Measurements from ENCODE around the gene MYO9B.

MYO9B gene, protein sequence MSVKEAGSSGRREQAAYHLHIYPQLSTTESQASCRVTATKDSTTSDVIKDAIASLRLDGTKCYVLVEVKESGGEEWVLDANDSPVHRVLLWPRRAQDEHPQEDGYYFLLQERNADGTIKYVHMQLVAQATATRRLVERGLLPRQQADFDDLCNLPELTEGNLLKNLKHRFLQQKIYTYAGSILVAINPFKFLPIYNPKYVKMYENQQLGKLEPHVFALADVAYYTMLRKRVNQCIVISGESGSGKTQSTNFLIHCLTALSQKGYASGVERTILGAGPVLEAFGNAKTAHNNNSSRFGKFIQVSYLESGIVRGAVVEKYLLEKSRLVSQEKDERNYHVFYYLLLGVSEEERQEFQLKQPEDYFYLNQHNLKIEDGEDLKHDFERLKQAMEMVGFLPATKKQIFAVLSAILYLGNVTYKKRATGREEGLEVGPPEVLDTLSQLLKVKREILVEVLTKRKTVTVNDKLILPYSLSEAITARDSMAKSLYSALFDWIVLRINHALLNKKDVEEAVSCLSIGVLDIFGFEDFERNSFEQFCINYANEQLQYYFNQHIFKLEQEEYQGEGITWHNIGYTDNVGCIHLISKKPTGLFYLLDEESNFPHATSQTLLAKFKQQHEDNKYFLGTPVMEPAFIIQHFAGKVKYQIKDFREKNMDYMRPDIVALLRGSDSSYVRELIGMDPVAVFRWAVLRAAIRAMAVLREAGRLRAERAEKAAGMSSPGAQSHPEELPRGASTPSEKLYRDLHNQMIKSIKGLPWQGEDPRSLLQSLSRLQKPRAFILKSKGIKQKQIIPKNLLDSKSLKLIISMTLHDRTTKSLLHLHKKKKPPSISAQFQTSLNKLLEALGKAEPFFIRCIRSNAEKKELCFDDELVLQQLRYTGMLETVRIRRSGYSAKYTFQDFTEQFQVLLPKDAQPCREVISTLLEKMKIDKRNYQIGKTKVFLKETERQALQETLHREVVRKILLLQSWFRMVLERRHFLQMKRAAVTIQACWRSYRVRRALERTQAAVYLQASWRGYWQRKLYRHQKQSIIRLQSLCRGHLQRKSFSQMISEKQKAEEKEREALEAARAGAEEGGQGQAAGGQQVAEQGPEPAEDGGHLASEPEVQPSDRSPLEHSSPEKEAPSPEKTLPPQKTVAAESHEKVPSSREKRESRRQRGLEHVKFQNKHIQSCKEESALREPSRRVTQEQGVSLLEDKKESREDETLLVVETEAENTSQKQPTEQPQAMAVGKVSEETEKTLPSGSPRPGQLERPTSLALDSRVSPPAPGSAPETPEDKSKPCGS (N-terminal part only)

DNA sequence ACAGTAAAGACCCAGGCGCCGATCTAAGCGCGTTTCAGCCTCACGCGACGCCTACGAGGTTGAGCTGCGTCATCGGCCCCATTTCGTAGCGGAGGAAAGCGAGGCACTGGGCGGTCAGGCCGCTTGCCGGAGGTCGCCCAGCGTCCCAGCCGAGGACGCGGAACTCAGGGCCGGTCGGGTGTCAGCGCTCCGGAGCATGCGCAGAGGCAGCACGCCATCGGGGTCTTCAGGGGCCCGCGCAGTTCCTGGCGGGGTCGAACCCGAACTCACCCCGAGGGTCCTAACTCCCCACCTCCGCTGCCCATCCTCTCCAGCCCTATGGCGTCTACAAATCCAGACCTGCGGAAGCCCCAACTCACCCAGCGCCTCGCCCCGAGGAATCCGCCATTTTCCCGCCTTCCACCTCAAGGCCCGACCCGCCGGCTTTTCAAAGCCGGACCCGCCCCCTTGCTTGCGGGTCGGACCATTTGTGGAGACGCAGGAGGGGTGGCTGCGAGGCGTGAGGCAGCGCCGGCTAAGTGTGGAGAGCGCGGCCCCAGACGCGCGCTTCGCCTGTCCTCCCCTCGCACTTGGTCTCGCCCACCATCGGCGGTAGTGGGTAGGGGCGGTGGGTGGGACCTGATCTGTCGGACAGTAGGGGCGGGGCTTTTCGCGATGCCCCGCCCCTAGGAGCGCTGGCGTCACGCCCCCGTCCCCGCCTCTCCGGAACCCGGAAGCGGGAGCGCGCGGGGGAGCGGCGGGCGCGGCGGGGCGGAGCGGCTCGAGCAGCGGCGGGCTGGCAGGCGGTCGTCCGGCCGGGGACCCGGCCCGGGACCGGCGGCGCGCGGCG, at the start of gene MYO9B, which contains the start of gene HAUS8:
Gene MYO9B, plus strand, starts transcription at position 743 of the 829 bp plus-strand sequence. CDS start 25,941 bp downstream, outside the sequence.
Gene HAUS8, minus strand, starts transcription at position 418 of the 829 bp plus-strand sequence. Its CDS starts 30 bp downstream, at position 388.
- DNase-seq = peak; percentile 97

DNA sequence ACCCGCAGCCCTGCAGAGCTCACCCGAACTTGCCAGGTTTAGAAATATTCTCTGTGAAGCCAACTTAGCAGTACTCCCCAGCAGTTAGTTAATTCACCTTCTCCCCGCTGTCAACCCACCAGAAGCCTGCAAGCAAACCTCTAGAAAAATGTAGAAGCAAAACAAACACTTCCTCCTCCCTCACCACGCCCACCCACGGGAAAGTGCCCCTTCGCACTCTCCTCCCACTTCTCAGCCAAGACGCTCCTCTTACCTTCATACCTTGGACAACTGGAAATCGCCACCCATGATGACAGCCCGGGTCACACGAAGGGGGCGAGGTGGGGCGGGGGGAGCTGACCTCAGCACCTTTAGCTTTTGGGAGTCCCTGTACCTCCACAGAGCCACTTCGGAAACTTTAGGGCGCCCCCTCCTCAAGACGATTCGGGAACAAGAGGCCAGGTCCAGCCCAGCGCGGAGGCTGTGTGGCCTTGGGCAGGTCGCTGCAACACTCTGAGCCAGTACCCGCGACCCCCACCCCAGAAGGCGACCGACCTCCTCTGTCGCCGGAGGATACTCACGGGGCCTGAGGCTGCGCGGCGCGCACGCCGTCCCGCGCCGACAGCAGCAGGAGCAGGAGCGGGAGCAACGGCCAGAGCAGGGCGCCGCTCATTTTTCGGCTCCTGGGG, 49.5 kb upstream of the MYO9B start:
- DNase-seq = no peak

DNA sequence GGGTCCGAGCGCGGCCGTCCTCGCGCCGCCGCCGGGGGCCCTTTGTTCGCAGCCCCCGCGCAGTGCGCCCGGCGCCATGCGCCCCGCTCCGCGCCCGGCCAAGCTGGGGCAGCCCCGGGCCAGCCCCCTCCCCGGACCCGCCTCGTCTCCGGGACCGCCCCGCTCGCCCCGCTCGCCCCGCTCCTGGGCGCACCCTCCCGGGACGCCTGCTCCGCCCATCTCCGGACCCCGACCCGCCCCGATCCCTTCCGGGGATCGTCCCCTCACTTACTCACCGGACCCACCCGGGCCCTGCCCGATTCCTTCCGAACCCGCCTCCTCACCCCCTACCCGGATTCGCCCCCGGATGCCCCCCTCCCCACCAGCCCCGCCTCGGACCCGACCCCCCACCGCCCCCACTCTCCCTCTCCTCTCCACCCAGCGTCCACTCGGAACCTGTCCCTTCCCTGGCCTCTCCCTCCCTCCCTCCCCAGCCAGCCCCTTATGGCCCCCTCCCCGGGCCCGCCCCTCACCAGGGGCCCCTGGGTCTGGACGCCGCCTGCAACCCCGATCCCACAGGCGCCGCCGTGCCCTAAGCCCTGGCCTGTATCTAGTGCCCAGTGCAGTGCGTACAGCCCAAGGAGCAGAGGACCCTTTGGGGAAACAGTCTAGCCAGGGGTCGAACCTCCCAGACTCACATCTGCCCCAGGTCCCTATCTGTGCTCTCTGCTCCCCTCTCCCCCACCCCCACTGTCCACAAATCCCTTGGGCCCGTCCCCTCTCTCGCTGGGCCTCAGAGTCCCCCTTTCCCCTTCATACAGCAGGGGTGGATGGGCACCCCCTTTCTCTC, 48.7 kb upstream of the MYO9B start, which contains the start of gene CPAMD8:
Gene CPAMD8, minus strand, starts transcription at position 105 of the 829 bp plus-strand sequence. CDS start 168 bp downstream, outside the sequence.
- DNase-seq = no peak

DNA sequence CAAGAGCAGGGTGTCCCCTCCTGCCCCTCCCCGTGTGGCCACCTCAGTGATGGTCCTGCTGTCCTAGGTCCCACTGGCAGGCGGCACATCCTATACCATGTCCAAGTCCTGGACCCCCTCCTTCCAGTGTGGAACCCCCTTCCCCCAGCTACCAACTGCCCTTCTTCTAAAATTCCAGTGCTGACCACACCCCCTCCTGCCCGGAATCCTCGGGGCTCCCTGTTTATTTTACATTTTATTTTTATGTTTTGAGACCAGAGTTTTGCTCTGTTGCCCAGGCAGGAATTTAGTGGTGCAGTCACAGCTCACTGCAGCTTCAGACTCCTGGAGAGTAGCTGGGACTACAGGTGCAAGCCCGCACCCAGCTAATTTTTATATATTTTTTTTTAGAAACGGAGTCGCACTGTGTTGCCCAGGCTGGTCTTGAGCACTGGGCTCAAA, 48.0 kb upstream of the MYO9B start:
- DNase-seq = no peak

DNA sequence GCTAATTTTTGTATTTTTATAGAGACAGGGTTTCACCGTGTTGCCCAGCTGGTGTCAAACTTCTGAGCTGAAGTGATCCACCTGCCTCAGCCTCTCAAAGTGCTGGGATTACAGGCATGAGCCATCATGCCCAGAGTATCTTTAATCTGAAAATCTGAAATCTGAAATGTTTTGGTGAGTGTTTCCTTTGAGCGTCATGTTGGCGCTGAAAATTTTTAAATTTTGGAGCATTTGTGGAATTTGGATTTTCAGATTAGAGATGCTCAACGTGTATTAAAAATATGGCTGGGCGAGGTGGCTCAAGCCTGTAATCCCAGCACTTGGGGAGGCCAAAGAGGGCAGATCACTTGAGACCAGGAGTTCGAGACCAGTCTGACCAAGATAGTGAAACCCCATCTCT, 43.8 kb upstream of the MYO9B start:
- DNase-seq = no peak

DNA sequence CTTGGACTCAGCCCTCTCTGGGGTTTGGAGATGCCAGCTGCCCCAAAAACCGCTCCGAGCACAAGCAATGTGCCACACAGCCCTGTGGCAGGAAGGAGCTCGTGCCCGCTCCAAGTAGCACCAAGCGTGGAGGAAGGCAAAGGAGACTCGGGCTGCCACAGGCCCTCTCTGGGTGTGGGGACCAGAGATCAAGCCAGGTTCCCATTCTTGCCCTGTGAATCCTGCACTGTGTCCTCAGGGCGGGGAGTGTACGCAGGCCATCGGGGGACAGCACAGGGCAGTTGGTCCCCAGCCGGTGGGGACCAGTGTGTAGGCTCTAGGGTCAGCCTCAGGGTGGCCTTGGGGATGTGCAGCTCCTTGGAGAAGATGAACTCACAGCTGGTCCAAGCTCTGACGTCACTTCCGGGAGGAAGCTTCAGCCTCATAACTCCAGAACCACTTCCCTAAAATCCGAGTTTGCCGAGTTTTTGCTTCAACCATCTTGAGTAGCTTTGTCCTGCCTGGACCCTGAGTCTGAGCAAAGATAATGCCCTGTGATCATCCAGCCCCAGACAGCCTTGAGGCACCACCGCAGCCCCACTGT, 39.6 kb upstream of the MYO9B start:
- no peak for DNase-seq

DNA sequence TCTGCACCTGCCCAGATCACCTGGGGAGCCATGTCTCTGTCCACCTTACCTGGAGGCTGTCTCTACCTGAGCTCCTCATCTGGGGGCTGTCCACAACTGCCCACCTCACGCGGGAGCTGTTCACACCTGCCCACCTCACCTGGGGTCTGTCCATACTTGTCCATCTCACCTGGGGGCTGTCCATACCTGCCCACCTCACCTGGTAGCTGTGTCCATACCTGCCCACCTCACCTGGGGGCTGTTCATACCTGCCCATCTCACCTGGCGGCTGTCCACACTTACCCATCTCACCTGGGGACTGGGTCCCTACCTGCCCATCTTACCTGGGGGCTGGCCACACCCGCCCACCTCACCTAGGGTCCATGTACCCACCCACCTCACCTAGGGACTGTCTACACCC, 38.9 kb upstream of the MYO9B start:
- DNase-seq = no peak

DNA sequence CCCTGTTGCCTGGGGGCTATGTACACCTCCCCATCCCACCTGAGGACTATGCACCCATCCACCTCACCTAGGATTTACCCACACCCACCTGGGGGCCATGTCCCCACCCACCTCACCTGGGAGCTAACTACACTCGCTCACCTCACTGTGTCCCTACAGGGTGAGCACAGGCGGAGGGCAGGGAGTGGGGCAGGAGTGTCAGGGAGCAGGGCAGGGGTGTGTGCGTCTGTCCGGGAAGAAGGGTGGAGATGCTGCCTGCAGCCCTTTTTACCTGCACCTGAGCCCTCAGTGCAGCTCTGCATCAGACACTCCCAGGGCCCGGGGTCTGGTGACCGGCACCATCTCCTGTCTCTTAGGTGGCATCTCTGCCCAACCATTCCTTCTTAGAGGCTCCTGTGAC, 38.4 kb upstream of the MYO9B start:
- DNase-seq = no peak

DNA sequence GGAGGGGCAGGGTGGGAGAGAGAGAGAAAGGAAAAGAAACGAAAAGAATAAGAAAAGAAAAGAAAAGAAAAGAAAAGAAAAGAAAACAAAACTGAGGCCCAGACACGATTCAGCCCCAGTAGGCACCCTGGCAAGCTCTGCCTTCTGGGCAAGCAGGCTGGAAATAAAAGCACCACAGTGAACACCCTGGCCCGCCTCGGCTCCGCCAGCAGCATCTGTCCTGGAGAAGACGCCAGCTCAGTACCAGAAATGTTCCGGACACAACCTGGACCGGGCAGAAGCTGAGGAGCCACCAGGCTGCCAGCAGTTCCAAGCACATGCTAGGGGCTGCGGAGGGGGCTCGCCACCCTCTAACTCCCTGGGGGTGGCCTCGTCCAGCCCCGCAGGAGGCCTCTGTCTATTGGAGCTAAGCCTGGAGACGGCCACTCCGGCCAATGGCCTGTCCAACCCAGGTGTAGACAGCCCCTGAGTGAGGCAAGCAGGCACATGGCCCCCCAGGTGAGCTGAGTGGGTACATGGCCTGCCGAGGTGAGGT, 37.5 kb upstream of the MYO9B start:
- DNase-seq = no peak

DNA sequence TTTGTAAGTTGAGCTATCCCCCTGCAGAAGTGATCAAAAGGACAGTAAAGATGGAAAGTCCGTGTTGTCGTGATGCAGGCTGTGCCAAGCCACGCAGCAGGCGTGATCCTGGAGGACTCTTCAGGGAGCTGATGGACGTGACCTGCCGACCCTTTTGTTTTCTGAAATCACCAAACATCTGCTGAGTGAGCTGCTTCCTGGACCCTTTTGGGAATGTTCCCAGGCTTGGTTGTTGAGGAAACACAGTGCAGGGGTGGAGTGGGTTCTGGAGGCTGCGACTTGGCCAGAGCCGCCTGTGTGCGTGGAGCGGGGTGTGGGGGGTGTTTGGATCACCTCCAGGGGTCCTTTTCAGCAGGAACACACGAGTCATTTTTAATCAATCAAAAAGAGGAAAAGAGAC, 33.6 kb upstream of the MYO9B start:
- no peak for DNase-seq

DNA sequence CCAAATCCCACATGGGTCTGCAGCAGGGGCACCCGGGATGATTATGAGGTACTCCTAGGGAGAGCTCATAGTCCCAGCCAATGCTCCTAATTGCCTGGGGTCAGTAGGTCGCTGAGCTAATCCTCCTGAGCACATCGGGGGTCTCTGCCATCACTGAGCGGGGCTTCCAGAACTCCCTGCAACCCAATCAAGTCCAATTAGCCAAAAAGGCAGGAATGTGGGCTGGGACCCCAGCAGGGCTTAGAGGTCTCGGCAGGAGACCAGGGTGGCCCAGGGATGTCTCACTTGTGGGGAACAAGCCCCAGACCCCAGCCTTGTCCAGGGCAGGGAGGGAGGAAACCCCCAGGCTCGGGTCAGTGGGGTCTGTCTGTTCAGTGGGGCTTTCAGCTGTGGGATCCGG, 31.8 kb upstream of the MYO9B start:
- DNase-seq = no peak

DNA sequence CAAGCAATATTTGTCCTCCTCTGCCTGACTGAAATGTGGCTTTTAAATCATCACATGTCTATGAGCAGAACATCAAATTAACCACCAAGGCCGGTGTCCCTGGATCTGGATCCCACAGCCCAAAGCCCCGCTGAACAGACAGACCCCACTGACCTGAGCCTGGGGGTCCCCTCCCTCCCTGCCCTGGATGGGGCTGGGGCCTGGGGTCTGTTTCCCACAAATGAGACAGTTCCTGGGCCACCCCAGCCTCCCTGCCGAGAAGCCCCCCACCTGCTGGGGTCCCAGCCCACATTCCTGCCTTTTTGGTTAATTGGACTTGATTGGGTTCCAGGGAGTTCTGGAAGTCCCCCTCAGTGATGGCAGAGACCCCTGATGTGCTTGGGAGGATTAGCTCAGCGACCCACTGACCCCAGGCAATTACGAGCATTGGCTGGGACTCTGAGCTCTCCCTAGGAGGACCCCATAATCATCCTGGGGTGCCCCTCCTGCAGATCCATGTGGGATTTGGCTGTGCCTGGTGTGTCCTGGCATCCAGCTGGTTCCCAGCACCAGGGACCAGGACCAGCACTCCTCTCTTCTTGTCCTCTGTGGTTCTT, 29.6 kb upstream of the MYO9B start:
- no peak for DNase-seq

DNA sequence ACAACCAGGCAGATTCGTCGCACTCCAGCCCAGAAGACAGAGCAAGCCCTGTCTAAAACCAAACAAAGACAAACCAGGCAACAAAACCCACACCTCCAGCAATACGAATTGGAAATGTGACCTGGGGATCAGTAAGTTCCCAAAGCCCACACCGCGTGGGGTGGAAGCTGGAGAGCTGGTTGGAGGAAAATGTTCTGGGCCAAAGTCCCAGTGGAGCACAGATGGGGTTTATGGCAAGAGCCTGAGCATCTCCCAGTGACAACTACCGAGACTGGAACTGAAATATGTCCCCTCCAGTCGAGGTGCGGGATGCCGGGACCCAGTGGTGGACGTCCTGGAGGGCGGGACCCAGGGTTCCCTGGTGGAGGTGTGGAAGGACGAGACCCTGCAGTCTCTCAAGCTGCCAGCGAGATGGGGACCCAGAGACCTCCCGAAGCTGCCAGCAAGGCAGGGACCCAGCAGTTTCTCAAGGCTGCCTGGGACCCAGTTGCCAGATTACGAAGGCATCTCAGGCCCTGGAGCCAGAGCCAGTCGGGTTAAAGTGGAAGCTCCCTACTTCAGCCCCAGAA, 26.6 kb upstream of the MYO9B start:
- DNase-seq = no peak

DNA sequence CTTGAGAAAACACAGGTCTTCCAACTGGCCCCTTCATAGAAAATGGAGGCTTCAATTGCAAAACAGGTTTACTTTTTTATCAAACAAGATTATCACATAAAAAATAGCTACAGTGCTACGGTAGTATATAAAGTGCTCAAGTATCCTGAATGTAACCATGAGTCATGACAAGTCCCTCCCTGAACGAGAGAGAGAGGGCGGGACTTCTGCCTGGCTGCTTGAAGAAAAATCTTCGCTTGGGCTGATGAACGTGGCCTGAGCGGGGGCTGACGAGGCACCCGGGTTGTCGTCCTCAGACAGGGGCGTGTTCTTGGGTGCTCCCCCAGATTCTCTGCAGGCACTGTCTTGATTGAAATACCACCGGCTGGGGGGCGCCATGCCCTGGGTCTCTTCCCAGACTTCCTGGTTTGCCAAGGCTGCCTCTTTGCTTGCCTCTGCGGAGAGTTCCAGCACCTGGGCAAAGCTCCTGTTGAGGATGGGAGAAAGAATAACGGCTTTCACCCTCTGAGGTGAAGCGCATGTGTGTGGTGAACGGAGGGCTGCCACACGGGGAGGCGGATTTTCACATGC, 25.8 kb upstream of the MYO9B start:
- DNase-seq = no peak

DNA sequence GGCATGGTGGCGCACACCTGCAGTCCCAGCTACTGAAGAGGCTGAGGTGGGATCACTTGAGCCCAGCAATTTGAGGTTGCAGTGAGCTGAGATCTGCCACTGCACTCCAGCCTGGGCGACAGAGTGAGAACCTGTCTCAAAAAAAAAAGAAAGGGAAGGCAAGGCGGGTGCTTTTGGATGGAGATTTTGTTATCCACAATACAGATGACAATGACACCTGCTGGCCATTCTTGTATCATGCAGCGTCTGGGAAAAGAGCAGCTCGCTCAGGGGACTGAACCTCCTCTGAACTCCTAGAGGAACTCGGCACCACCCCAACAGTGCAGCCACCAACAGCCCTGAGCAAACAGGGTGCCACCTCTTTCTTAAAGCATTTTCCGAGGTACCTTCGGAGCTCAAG, 23.1 kb upstream of the MYO9B start:
- peak; percentile 9 for DNase-seq

DNA sequence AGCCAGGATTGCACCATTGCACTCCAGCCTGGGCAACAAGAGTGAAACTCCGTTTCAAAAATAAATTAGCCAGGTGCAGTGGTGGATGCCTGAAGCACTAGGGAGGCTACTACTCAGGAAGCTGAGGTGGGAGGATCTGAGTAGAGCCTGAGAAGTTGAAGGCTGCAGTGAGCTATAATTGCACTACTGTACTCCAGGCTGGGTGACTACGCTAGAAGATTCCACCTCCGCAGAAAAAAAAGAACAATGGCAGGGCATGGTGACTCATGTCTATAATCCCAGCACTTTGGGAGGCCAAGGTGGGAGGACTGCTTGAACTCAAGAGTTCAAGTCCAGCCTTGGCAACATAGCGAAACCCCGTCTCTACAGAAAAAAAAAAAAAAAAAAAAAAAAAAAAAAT, 20.8 kb upstream of the MYO9B start:
- DNase-seq = no peak

DNA sequence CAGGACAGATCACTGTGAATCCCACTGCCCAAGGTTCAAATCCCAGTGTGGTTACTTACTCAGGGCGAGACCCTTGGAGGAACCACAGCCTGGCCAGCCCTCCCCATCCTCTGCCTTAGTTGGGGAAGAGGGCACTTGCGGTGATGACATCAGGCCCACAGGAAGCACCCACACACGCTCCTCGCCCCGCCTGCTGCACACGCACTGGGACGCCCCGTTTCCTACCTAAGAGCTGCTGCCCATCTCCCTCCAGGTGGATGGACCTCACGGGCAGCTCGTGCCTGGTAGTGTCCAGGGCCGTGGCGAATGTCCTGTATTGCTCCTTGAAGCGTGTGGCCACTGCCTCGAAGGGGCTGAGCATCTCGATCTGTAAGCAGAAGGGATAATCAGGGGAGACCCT, 19.9 kb upstream of the MYO9B start:
- DNase-seq = no peak

DNA sequence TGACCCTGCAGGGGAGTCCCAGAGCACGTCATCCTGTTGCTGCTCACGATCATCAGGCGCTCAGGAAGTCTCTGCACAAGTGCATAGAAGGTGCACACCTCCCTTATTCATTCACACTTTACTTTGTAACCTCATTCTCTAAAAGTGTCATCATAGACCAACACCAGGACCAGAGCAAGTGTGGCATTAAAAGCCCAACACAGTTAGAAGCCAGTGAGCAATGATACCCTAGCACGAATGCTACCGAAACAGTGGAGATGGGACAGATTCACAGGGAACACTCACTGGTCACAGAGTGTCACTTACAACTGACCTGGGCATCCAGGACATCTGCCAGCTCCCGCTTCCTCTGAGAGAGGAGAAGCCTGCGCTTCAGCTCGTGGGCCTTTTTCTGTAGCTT, 17.3 kb upstream of the MYO9B start:
- no peak for DNase-seq

DNA sequence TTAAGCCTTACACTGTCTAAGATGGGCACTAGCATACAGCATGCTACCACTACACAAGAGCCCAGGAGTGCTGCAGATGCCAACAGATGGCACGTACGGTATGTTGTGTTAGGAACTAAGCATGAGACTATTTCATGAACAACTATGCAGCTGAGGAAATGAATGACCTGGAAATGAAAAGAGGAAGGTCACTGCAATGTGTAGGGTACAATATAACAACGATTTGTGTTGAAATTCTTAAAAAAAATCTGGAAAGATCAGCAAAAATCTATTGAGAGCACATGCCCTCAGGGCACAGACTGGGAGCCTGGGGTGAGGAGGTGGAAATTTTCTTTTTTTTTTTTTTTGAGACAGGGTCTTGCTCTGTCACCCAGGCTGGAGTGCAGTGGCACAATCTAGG, 14.8 kb upstream of the MYO9B start:
- no peak for DNase-seq
